ENCODE results near the gene CDH23.

- no peak for TF ChIP-seq CTCF (IDR thresholded peaks at IDR 0.05)
- TF ChIP-seq POLR2AphosphoS5 (IDR thresholded peaks at IDR 0.05; ENCODE audit: insufficient read depth in 1 of 2, low read depth in 1 of 2), result peak in 1 of 2 donors; percentile 35
- no peak for TF ChIP-seq POLR2A (IDR thresholded peaks at IDR 0.05)
Measured at GRCh38 chr10:71767420-71768035, 370.8 kb downstream of the CDH23 start.

Measured in vagina (tissue), 2 donors.